GM12875 (cell line): ENCODE measurements around the gene FMN1.
"Not testable (repeated sequence)": the region's sequence is repeated elsewhere in the genome, so short reads cannot be mapped to it uniquely, and the experiment has no call there.

Experiments
- H3K4me3 ChIP-seq: one replicate; pipeline ENCODE4 v1.5.1; 2011; ENCODE audit warnings: low read depth, low read length, control low read depth
- CTCF ChIP-seq: IDR thresholded peaks from 2 replicates; pipeline ENCODE4 v1.5.1; 2011; ENCODE audit warnings: low read depth, mild to moderate bottlenecking, control low read depth, inconsistent platforms, low read length, moderate library complexity, borderline replicate concordance; ENCODE audit not compliant: insufficient read depth

Gene FMN1

GRCh38 chr15:32953533-32953910 is 241.0 kb downstream of the FMN1 start:
- no peak overlapping the region for H3K4me3 ChIP-seq
- no peak for TF ChIP-seq CTCF

GRCh38 chr15:32952901-32953532 is 241.5 kb downstream of the FMN1 start:
- no peak for TF ChIP-seq CTCF
- H3K4me3 ChIP-seq: no peak overlapping the region

- H3K4me3 ChIP-seq: no peak overlapping the region
- TF ChIP-seq CTCF: no peak
Observed at GRCh38 chr15:32951736-32952464, 242.6 kb downstream of the FMN1 start.

- H3K4me3 ChIP-seq: not testable (repeated sequence)
Observed at GRCh38 chr15:32950051-32950450, 244.5 kb downstream of the FMN1 start.

GRCh38 chr15:32946210-32946609 is 248.3 kb downstream of the FMN1 start:
- no peak for TF ChIP-seq CTCF
- H3K4me3 ChIP-seq: no peak overlapping the region

- TF ChIP-seq CTCF: no peak
Observed at GRCh38 chr15:32944431-32944830, 250.1 kb downstream of the FMN1 start.

GRCh38 chr15:32943711-32944110 is 250.8 kb downstream of the FMN1 start:
- no peak for TF ChIP-seq CTCF
- no peak overlapping the region for H3K4me3 ChIP-seq

More at GRCh38 chr15:32944431-32944830, 250.1 kb downstream of the FMN1 start:
- no peak overlapping the region for H3K4me3 ChIP-seq
